HG03442 (cell line): Measurements from ENCODE around the gene MAGEA9B.
"Not testable (repeated sequence)": the region's sequence is repeated elsewhere in the genome, so short reads cannot be mapped to it uniquely, and the experiment has no call there.

Experiments
- ATAC-seq: cut with Tn5 transposase; IDR thresholded peaks from one replicate; pipeline ENCODE4 v1.9.1; 2021; ENCODE audit warnings: mild to moderate bottlenecking, moderate library complexity; ENCODE audit not compliant: unreplicated experiment

MAGEA9B gene, protein sequence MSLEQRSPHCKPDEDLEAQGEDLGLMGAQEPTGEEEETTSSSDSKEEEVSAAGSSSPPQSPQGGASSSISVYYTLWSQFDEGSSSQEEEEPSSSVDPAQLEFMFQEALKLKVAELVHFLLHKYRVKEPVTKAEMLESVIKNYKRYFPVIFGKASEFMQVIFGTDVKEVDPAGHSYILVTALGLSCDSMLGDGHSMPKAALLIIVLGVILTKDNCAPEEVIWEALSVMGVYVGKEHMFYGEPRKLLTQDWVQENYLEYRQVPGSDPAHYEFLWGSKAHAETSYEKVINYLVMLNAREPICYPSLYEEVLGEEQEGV

DNA sequence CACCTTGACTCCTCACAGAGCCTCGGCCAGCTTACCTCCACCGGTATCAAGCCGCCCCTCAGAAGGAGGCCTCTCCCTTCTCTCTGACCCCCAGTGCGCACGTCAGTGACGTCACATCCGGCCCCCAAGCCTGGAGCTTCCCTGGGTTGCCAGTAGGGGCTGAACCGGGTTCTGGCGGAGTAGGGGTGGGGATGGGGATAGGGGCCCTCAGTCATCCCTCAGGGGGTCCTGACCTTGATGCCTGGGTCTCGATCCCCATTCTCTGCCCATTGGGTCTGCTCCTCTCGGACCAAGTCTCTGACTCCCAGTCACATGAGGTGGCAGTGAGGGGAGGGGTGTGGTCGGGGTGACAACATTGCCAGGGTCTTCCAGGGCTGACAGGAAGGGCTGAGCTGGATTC is at the start of gene MAGEA9B:
MAGEA9B (minus strand) TSS at position 101 of the 400 bp plus-strand sequence. CDS start 4,280 bp downstream, outside the sequence.
- not testable (repeated sequence) for ATAC-seq

DNA sequence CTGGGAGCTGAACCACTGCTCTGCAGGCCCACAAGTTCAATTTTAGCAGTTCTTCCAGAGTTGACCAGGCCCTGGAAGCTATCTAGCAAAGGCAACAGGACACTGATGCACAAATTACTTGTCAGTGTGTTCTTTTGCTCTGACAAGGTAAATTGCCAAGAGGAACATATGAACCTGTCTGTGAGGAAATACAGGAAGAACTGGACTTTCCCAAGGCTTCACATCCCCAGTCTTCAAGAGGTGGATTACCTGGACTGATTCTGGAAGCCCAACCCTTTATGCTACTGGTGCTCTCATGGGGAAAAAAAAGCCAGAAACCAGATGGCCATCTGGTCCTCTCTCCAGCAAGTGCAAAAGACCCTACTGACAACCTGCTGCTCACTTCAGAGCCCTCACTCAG is 46.3 kb upstream of the MAGEA9B start:
- no peak for ATAC-seq

DNA sequence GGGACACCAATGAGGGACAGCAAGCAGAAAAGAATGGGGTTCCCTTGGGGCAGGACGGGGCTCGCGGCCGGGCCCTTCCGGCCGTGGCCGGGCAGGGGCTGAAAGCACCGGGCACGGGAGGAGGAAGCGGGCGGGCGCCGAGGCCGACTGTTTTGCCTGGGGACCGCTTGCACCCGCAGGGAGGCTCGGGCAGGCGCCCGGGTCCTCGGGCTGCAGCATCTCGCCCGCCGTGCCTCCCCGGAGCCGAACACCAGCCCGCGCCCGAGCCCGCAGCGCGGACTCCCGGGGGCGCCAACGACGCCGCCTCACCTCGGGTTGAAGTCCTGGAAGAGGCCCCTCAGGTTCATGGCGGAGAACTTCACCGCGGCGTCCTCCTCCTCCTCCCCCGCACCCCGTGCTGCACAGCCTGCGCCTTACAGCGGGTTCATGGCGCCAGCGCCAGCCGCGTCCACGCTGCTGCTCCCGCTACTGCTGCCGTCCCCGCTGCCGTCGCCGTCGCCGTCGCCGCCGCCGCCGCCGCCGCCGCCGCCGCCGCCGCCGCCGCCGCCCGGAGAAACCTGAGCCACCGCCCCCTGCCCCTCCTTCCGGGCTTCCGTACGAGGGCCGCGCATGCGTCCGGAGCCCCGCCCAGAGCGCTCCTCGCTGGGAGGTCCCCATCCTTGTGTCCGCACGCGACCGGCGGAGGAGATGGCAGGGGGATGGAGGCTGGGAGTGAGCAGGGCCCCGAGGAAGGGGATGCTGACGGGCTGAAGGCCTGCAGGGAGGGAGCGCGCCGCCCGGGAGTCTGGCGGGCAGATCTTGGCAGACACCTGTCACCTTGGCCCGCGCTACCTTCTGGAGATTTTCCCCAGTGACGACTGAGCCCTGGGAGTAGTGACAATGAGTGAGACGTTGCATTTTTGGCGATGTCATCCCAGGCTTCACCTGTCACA is 44.2 kb upstream of the MAGEA9B start, which contains the start of gene TMEM185A:
TMEM185A (minus strand) TSS at position 559 of the 932 bp plus-strand sequence; CDS start at position 347, 212 bp downstream.
- peak; percentile 95 for ATAC-seq

- ATAC-seq, result no peak
Measured at GRCh38 chrX:149630681-149631233, 43.5 kb upstream of the MAGEA9B start.

- ATAC-seq, result no peak
Measured at GRCh38 chrX:149629730-149630387, 42.6 kb upstream of the MAGEA9B start.

DNA sequence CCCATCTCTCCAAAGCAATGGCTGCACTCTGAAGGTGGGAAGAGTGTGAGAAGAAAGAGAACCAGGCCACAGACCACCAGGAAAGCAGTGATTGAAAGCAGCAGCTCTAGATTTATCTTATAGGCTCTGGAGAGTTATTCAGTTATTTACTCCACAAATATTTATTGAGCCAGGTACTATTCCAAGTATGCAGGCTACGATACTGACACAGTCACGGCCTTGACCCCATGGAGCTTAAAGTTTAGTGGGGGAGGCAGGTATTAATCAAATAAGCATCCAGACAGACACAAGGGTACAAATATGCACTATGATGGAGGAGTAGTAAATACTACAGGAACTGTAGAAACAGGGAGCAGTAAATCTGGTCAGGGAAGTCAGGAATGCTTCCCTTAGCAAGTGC is 41.5 kb upstream of the MAGEA9B start:
- no peak for ATAC-seq

GRCh38 chrX:149628280-149628679 is 41.0 kb upstream of the MAGEA9B start:
- no peak for ATAC-seq

- not testable (repeated sequence) for ATAC-seq
Measured at GRCh38 chrX:149626829-149627228, 39.6 kb upstream of the MAGEA9B start.

- ATAC-seq, result not testable (repeated sequence)
Measured at GRCh38 chrX:149619662-149620061, 32.4 kb upstream of the MAGEA9B start.

DNA sequence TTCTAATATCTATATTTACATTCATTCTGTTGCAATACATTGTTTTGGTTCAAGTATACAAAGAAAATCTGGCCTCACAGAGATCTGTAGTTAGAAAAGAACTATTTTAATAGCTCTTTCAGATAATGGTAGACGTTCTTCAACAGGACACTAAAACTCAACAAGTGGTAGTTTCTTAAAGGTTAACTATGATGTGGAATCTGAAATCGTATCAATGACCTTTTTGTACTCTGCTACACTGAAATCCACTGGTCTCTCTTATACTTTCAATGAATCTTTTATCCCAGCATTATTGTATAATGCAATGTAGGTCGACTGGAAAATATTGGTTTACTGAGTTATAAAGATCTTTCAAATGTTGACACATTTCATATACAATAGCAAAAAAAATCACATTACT is 31.6 kb upstream of the MAGEA9B start:
- no peak for ATAC-seq

GRCh38 chrX:149611623-149612175 is 24.4 kb upstream of the MAGEA9B start:
- no peak for ATAC-seq

DNA sequence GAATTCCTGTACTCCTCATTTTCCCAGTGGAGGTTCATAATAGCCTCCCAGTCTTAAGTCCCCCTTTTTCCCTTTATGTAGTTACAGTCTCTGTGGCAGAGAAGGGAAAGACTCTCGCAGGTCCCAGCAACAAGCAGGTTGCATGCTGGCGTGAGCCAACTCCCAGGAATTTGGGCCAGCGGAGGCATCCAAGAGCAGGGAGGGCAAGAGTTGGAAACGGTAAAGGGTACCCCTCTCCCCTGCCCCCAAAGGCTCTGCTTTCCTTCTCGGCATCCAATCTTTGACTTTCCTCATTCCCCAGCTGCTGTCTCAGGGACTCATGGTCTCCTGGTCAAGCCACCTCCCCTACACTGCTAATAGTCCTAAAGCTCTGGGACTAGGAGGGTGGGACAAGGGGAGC is 23.3 kb upstream of the MAGEA9B start:
- no peak for ATAC-seq

- ATAC-seq, result no peak
Measured at GRCh38 chrX:149607699-149608098, 20.4 kb upstream of the MAGEA9B start.

GRCh38 chrX:149605248-149605885 is 18.1 kb upstream of the MAGEA9B start:
- not testable (repeated sequence) for ATAC-seq

GRCh38 chrX:149598603-149599002 is 11.3 kb upstream of the MAGEA9B start:
- ATAC-seq, result not testable (repeated sequence)

- not testable (repeated sequence) for ATAC-seq
Measured at GRCh38 chrX:149595943-149596342, 8.7 kb upstream of the MAGEA9B start.

DNA sequence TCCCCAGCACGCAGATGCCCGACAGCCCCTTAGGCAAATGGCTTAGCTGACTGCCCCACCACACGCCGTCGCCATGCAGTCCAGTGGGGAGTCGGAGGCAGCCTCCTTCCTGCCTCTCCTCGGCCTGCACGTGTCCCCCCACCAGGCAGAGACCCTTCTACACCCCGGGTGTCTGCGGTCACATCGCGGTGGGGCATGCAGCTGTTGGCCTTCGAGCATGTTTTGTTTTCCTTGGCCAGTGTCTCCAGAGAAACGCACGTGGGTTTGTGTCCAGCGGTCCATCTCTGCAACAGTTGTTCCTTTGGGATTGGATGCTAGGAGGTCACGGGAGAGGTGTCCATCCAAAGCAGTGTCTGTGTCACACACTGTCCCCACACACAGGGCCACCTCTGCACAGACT is 8.0 kb upstream of the MAGEA9B start, which contains the start of gene HSFX2:
HSFX2 (minus strand) TSS at position 101 of the 400 bp plus-strand sequence. CDS start 614 bp downstream, outside the sequence.
- ATAC-seq, result not testable (repeated sequence)

DNA sequence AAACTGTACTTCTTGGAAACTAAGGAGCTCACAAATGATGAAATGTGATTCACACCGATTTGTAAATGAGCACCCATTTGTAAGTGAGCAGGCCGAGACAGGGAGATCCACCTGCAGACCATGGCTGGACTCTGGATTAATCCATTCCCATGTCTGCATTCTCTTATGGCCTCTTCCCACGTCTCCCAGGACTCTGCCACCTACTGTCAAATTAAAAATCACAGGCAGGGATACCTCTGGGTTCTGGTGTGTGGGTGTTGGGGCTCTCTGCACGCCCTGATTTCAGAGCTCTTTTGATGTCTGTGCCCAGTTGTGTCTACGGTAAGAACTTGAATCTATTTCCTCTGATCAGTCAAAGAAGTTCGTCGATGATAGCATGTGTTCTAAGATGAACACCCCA is 3.7 kb upstream of the MAGEA9B start:
- not testable (repeated sequence) for ATAC-seq

- ATAC-seq, result not testable (repeated sequence)
Measured at GRCh38 chrX:149585631-149586030, 1.6 kb downstream of the MAGEA9B start.

DNA sequence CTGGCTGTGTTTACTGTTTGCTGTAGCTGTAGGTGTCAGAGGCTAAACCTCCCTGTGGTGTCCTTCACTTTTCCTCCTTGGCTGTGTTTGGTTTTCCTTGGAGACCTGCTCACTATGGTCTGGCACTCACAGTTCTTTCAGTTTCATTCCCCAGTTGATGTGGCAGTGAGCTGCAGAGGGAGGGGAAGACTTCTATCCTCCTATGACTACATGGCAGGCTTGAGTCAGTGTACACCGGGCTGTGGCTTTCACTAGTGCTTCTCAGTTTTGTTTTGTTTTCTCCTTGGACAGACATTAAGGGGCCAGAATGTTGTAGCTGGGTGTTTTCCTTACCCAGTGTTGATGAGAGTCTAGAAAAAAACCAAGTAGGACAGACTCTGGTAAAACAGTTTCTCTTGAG is 13.8 kb downstream of the MAGEA9B start:
- ATAC-seq, result peak; percentile 99
